Endometrial microvascular endothelial cells (primary cell): ENCODE results near the gene TBC1D16. TPM values are rescaled to one million over a fixed set of nuclear protein-coding genes. Genes with fewer than 3 reads are reported as not detected.
"Not testable (repeated sequence)": the region's sequence is repeated elsewhere in the genome, so short reads cannot be mapped to it uniquely, and the experiment has no call there.

ENCODE experiments used
- in situ Hi-C: cut with HindIII; loops from 2 replicates; pipeline ENCODE4 v1.10.0; 2017; ENCODE audit warnings: low sequenced_read_pairs, low pct_unique_long_range_greater_than_20kb; ENCODE audit errors: inconsistent ontology term
- total RNA-seq: library from RNA; depleted of rRNA; stranded (reverse); fragments of >200 nt; gene quantifications from one replicate; pipeline ENCODE4 v1.2.3, GENCODE V29; 2015; ENCODE audit errors: inconsistent ontology term

TBC1D16 gene
- total RNA-seq, 1 donor from 2014 or later = 22.8 TPM

- in situ Hi-C loops = no loop called here
These were observed 69.0 kb downstream of the TBC1D16 start for GRCh38 chr17:79966681-79967080.

- in situ Hi-C loops = no loop called here
These were observed 69.9 kb downstream of the TBC1D16 start for GRCh38 chr17:79965806-79966205.

GRCh38 chr17:79962467-79962866 is 73.2 kb downstream of the TBC1D16 start:
- in situ Hi-C loops = not testable (repeated sequence)

- in situ Hi-C loops = not testable (repeated sequence)
These were observed 74.1 kb downstream of the TBC1D16 start for GRCh38 chr17:79961567-79961966.

GRCh38 chr17:79960788-79961522 is 74.7 kb downstream of the TBC1D16 start:
- in situ Hi-C loops = no loop called here

GRCh38 chr17:79959042-79959441 is 76.6 kb downstream of the TBC1D16 start:
- in situ Hi-C loops = no loop called here

- in situ Hi-C loops = no loop called here
These were observed 78.8 kb downstream of the TBC1D16 start for GRCh38 chr17:79956853-79957252.

- in situ Hi-C loops = not testable (repeated sequence)
These were observed 79.3 kb downstream of the TBC1D16 start for GRCh38 chr17:79956441-79956735.

GRCh38 chr17:79955691-79956440 is 79.8 kb downstream of the TBC1D16 start:
- in situ Hi-C loops = no loop called here

- in situ Hi-C loops = no loop called here
These were observed 80.5 kb downstream of the TBC1D16 start for GRCh38 chr17:79955167-79955549.

- in situ Hi-C loops = no loop called here
These were observed 81.1 kb downstream of the TBC1D16 start for GRCh38 chr17:79954281-79955166.

GRCh38 chr17:79953335-79953734 is 82.3 kb downstream of the TBC1D16 start:
- in situ Hi-C loops = no loop called here

- in situ Hi-C loops = no loop called here
These were observed 82.8 kb downstream of the TBC1D16 start for GRCh38 chr17:79952901-79953300.

GRCh38 chr17:79952265-79952877 is 83.3 kb downstream of the TBC1D16 start:
- in situ Hi-C loops = no loop called here

- in situ Hi-C loops = no loop called here
These were observed 84.1 kb downstream of the TBC1D16 start for GRCh38 chr17:79951361-79952264.

GRCh38 chr17:79950751-79951150 is 84.9 kb downstream of the TBC1D16 start:
- in situ Hi-C loops = no loop called here

- in situ Hi-C loops = no loop called here
These were observed 85.4 kb downstream of the TBC1D16 start for GRCh38 chr17:79950306-79950705.

- in situ Hi-C loops = no loop called here
These were observed 85.9 kb downstream of the TBC1D16 start for GRCh38 chr17:79949656-79950209.
